Measurements from ENCODE around the gene DDX1. TPM values are rescaled to one million over a fixed set of nuclear protein-coding genes. Genes with fewer than 3 reads are reported as not detected.

The DDX1 gene
- total and polyA plus RNA-seq, 2 of the 4 experiments (the other 2 are of a cell fraction), result 73.6 to 74.9 TPM

- Histone ChIP-seq H3K4me3 (ENCODE audit: insufficient read depth, low read depth, low read length) (no peak overlapping the region), H3K18ac (ENCODE audit: low read depth, low read length) (no peak overlapping the region), H2BK15ac (ENCODE audit: low read depth, low read length) (no peak overlapping the region), H3K36me3 (ENCODE audit: control insufficient read depth, insufficient read depth, low read length) (no peaks in the 10 kb centered on the region), H3K4ac (ENCODE audit: low read depth, low read length) (no peak overlapping the region), H3K4me2 (ENCODE audit: low read depth, low read length) (no peak overlapping the region), H2BK5ac (ENCODE audit: low read depth, low read length, poor library complexity, severe bottlenecking) (no peak overlapping the region), H3K27me3 (ENCODE audit: control insufficient read depth, insufficient read depth, low read length) (no peaks in the 10 kb centered on the region), H3K79me1 (ENCODE audit: low read depth in 1 of 2, low read length in 2 of 2) (no peaks in the 10 kb centered on the region), H3K23ac (ENCODE audit: low read depth, low read length) (no peak overlapping the region), H3K27ac (ENCODE audit: insufficient read depth, low read length) (no peak overlapping the region), H2AK9ac (replicated peaks; ENCODE audit: low read depth, low read length, poor library complexity) (no peak overlapping the region), H3K9me1 (ENCODE audit: insufficient read depth, low read length) (no peaks in the 10 kb centered on the region), H2AK5ac (ENCODE audit: low read depth, low read length) (no peak overlapping the region), H2BK20ac (ENCODE audit: low read depth, low read length) (no peak overlapping the region), H3K9me3 (ENCODE audit: control insufficient read depth, insufficient read depth, low read length) (no peaks in the 10 kb centered on the region), H4K8ac (ENCODE audit: low read depth in 2 of 2, low read length in 2 of 2) (no peak overlapping the region), H3K14ac (replicated peaks; ENCODE audit: low read depth, low read length) (no peak overlapping the region), H2BK120ac (ENCODE audit: low read depth, low read length) (no peak overlapping the region), H2AFZ (replicated peaks; ENCODE audit: low read length, poor library complexity) (no peak overlapping the region), H4K20me1 (ENCODE audit: insufficient read depth, low read length) (no peaks in the 10 kb centered on the region), H4K5ac (ENCODE audit: low read depth, low read length) (no peak overlapping the region), H3K4me1 (ENCODE audit: control insufficient read depth, insufficient read depth, low read length) (no peaks in the 10 kb centered on the region), H3K56ac (ENCODE audit: extremely low read depth, insufficient read depth, low read length) (no peak overlapping the region), H4K91ac (ENCODE audit: insufficient read depth, low read depth, low read length) (no peak overlapping the region), H3K9ac (ENCODE audit: low read depth, low read length) (no peak overlapping the region)
- DNase-seq (no peak), ATAC-seq (ENCODE audit: low read depth) (no peak)
- intact Hi-C loops (cut with micrococcal nuclease) (loop anchor here (10.0 kb wide), 2 partner anchors 391 to 521 kb away; no protein-coding TSS in a partner anchor), dilution Hi-C loops (cut with HindIII; ENCODE audit: low sequenced_read_pairs, unreplicated experiment) (no loop called here), in situ Hi-C loops (cut with MboI; ENCODE audit: low sequenced_read_pairs) (no loop called here)
- CTCF ChIA-PET, result interaction anchor here (0.6 to 1.5 kb wide), 2 partner anchors 11 to 25 kb away, joined by 3 to 4 read pairs; no protein-coding TSS in a partner anchor
- TF ChIP-seq MAFK (IDR thresholded peaks at IDR 0.05; ENCODE audit: low read depth, low read length) (peak; percentile 32; the same call in 1 of the 2 replicates), CEBPB (IDR thresholded peaks at IDR 0.05; ENCODE audit: low read depth, low read length) (no peak)
- no CpG with 5 or more reads among the region's 2 CpGs for WGBS, 2 experiments (ENCODE audit: extremely low coverage in 2 of 2, insufficient read length in 1 of 2)
- POLR2A ChIA-PET (ENCODE audit: unreplicated experiment), result no interaction called here
- BruUV-seq (replicated peaks), result no TSS peak
These were observed 25.5 kb upstream of the DDX1 start for GRCh38 chr2:15565994-15566671.

Data from IMR-90 (cell line).